ENCODE data around the gene EFCAB8.
"Not testable (repeated sequence)": the region's sequence is repeated elsewhere in the genome, so short reads cannot be mapped to it uniquely, and the experiment has no call there.

The EFCAB8 gene

GRCh38 chr20:32930701-32931100 is 72.0 kb downstream of the EFCAB8 start:
- no peak for TF ChIP-seq CTCF (conservative IDR thresholded peaks at IDR 0.05; ENCODE audit: low read length)
- no peak for DNase-seq (ENCODE audit: low read depth)
- H3K4me3 ChIP-seq (ENCODE audit: low read length), result no peak overlapping the region

- DNase-seq (ENCODE audit: low read depth), result no peak
- no peak overlapping the region for H3K4me3 ChIP-seq (ENCODE audit: low read length)
- TF ChIP-seq CTCF (conservative IDR thresholded peaks at IDR 0.05; ENCODE audit: low read length), result no peak
Measured at GRCh38 chr20:32934580-32934979, 75.9 kb downstream of the EFCAB8 start.

- peak; percentile 56 for DNase-seq (ENCODE audit: low read depth)
- no peak overlapping the region for H3K4me3 ChIP-seq (ENCODE audit: low read length)
- no peak for TF ChIP-seq CTCF (conservative IDR thresholded peaks at IDR 0.05; ENCODE audit: low read length)
Measured at GRCh38 chr20:32941155-32941885, 82.6 kb downstream of the EFCAB8 start.

- DNase-seq (ENCODE audit: low read depth), result no peak
- H3K4me3 ChIP-seq (ENCODE audit: low read length), result no peak overlapping the region
- no peak for TF ChIP-seq CTCF (conservative IDR thresholded peaks at IDR 0.05; ENCODE audit: low read length)
Measured at GRCh38 chr20:32943490-32944052, 84.8 kb downstream of the EFCAB8 start.

- TF ChIP-seq CTCF (conservative IDR thresholded peaks at IDR 0.05; ENCODE audit: low read length), result peak; percentile 71
- H3K4me3 ChIP-seq (ENCODE audit: low read length), result no peak overlapping the region
- peak; percentile 22 for DNase-seq (ENCODE audit: low read depth)
Measured at GRCh38 chr20:32945710-32946221, 87.0 kb downstream of the EFCAB8 start.

- no peak for TF ChIP-seq CTCF (conservative IDR thresholded peaks at IDR 0.05; ENCODE audit: low read length)
- no peak for DNase-seq (ENCODE audit: low read depth)
- no peak overlapping the region for H3K4me3 ChIP-seq (ENCODE audit: low read length)
Measured at GRCh38 chr20:32946629-32947028, 87.9 kb downstream of the EFCAB8 start.

GRCh38 chr20:32950539-32950938 is 91.8 kb downstream of the EFCAB8 start:
- not testable (repeated sequence) for DNase-seq (ENCODE audit: low read depth); H3K4me3 ChIP-seq (ENCODE audit: low read length)
